ENCODE data around the gene ZNF451.

ZNF451 gene

DNA sequence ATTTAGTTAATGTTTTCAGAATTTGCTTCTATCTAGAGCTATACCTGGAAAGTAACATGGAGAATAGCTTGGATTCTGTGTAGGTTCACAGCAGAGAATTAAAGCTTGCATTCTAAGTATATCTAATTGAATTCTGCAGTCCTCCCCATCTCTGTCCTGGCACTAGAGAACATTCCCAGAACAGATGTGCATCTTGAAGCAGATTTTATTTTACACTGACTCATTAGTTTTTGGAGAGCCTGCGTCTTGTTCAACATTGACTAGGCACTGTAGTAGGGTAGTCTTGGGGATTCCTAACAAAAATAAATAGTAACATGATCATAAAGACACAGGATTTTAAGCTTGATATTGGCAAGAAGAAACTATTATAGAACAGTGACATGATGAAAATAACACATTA, 45.9 kb downstream of the ZNF451 start:
- no peak for TF ChIP-seq POLR2AphosphoS5 (IDR thresholded peaks at IDR 0.05; ENCODE audit: borderline replicate concordance, low read depth, low read length)
- no peak for TF ChIP-seq EZH2 (IDR thresholded peaks at IDR 0.05)
- TF ChIP-seq FOXP2 (optimal IDR thresholded peaks at IDR 0.05; ENCODE audit: control extremely low read depth, extremely low read length, insufficient read depth), result no peak
- no peak overlapping the region for H3K9ac ChIP-seq (ENCODE audit: insufficient read length)
- H3K27ac ChIP-seq, result no peak overlapping the region
- no peaks in the 10 kb centered on the region for H3K9me3 ChIP-seq (ENCODE audit: low read depth, low read length)
- DNase-seq (ENCODE audit: low read depth, low spot score), result no peak
- no peak overlapping the region for H3K4me3 ChIP-seq
- peaks cover 47% of the 10 kb centered on the region for H3K36me3 ChIP-seq (ENCODE audit: insufficient read depth, low read length)

DNA sequence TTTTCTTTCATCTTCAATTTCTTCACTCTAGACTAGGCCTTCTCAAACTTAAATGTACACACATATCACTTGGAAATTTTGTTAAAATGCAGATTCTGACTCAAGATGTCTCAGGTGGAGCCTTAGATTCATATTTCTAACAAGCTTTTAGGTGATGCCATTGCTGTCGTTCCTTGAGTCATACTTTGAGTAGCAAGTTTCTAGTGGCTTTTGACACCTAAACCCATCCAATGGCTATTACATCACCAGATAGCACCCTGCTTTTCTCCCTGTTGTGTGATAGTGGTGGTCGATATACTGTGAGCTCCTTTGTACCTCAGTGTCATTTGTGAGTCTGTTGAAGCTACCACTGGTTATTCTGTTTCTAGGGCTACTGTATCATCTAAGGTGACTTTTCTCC, 47.4 kb downstream of the ZNF451 start:
- TF ChIP-seq FOXP2 (optimal IDR thresholded peaks at IDR 0.05; ENCODE audit: control extremely low read depth, extremely low read length, insufficient read depth), result no peak
- TF ChIP-seq POLR2AphosphoS5 (IDR thresholded peaks at IDR 0.05; ENCODE audit: borderline replicate concordance, low read depth, low read length), result no peak
- no peak for TF ChIP-seq EZH2 (IDR thresholded peaks at IDR 0.05)
- H3K9me3 ChIP-seq (ENCODE audit: low read depth, low read length), result no peaks in the 10 kb centered on the region
- no peak overlapping the region for H3K9ac ChIP-seq (ENCODE audit: insufficient read length)
- peaks cover 62% of the 10 kb centered on the region for H3K36me3 ChIP-seq (ENCODE audit: insufficient read depth, low read length)
- no peak overlapping the region for H3K4me3 ChIP-seq
- no peak overlapping the region for H3K27ac ChIP-seq
- DNase-seq (ENCODE audit: low read depth, low spot score), result no peak

- Histone ChIP-seq H3K4me3 (no peak overlapping the region), H3K9me3 (ENCODE audit: low read depth, low read length) (no peaks in the 10 kb centered on the region), H3K36me3 (ENCODE audit: insufficient read depth, low read length) (peaks cover 67% of the 10 kb centered on the region), H3K27ac (no peak overlapping the region), H3K9ac (ENCODE audit: insufficient read length) (no peak overlapping the region)
- no peak for DNase-seq (ENCODE audit: low read depth, low spot score)
- TF ChIP-seq EZH2 (IDR thresholded peaks at IDR 0.05) (no peak), POLR2AphosphoS5 (IDR thresholded peaks at IDR 0.05; ENCODE audit: borderline replicate concordance, low read depth, low read length) (no peak), FOXP2 (optimal IDR thresholded peaks at IDR 0.05; ENCODE audit: control extremely low read depth, extremely low read length, insufficient read depth) (no peak)
These were observed 48.0 kb downstream of the ZNF451 start for GRCh38 chr6:57138026-57138425.

DNA sequence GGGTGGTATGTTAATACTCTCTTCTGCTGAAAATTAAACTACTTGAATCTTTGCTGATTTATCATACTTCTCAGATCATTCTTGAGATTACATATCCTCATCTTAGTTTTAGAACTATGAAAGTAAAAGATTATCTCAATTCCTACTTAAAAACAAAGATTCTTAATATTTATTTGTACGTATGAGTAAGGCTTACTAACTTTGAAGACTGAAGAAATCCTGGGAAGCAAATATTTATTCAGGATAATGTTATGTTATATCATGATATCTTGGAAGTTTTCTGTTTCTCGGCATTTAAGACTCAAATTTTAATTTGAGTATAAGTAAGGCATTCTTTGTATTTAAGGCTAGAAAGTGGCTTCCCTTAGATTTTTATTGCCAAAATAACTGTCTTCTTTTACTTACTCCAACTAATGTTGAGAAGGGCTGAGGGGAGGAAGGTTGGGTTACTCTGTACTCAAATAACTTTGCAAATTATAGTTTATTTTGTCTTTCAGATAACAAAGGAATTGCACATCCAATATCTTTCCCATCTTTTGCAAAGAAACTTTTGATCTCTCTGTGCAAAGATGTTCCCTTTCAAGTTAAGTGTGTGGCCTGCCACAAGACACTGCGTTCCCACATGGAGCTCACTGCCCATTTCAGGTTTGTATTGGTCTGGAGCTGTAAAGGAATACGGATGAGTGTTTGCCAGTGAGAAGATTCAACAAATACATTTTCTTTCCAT, 51.6 kb downstream of the ZNF451 start:
- Histone ChIP-seq H3K4me3 (no peak overlapping the region), H3K9ac (ENCODE audit: insufficient read length) (no peak overlapping the region), H3K36me3 (ENCODE audit: insufficient read depth, low read length) (peaks cover 56% of the 10 kb centered on the region), H3K27ac (no peak overlapping the region), H3K9me3 (ENCODE audit: low read depth, low read length) (no peaks in the 10 kb centered on the region; the same call in 1 of the 2 replicates)
- no peak for DNase-seq (ENCODE audit: low read depth, low spot score)
- no peak for TF ChIP-seq POLR2AphosphoS5 (IDR thresholded peaks at IDR 0.05; ENCODE audit: borderline replicate concordance, low read depth, low read length)
- TF ChIP-seq EZH2 (IDR thresholded peaks at IDR 0.05), result no peak
- TF ChIP-seq FOXP2 (optimal IDR thresholded peaks at IDR 0.05; ENCODE audit: control extremely low read depth, extremely low read length, insufficient read depth), result no peak

DNA sequence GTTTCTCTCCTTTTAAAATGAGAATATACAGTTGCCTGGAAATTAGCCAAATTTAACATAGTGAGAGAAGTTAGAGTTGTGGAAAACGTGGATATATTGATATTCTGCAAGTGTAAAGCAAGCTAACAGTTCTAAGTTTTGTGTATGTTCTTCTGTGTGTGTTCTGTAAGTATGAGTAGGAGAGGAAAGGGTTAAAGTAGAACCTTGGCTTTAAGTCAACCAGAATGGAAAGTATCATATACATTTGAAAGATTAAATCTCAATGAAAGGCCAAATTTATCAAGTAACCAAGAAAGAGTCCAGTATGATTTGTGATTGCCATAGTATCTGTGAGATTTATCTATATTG, 52.2 kb downstream of the ZNF451 start:
- Histone ChIP-seq H3K36me3 (ENCODE audit: insufficient read depth, low read length) (peaks cover 56% of the 10 kb centered on the region), H3K9ac (ENCODE audit: insufficient read length) (no peak overlapping the region), H3K9me3 (ENCODE audit: low read depth, low read length) (no peaks in the 10 kb centered on the region; the same call in 1 of the 2 replicates), H3K27ac (no peak overlapping the region), H3K4me3 (no peak overlapping the region)
- DNase-seq (ENCODE audit: low read depth, low spot score), result no peak
- TF ChIP-seq POLR2AphosphoS5 (IDR thresholded peaks at IDR 0.05; ENCODE audit: borderline replicate concordance, low read depth, low read length), result no peak
- TF ChIP-seq FOXP2 (optimal IDR thresholded peaks at IDR 0.05; ENCODE audit: control extremely low read depth, extremely low read length, insufficient read depth), result no peak

DNA sequence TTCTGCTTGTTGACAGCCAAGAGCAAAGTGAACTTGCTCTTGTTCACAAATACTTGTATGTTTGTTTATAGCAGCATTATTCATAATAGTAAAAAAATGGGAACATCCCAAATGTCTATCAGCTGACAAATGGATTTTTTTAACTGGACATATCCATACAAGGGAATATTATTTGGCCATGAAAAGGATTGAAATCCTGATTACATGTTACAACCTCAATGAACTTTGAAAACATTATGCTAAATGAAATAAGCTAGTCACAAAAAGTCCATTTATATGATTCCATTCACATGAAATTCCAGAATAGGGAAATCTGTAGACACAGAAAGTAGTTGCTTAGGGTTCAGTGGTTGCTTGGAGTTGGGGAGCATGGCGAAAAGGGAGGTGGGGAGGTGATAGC, 53.7 kb downstream of the ZNF451 start:
- no peak for DNase-seq (ENCODE audit: low read depth, low spot score)
- H3K4me3 ChIP-seq, result no peak overlapping the region
- H3K27ac ChIP-seq, result no peak overlapping the region
- TF ChIP-seq POLR2AphosphoS5 (IDR thresholded peaks at IDR 0.05; ENCODE audit: borderline replicate concordance, low read depth, low read length) (no peak), EZH2 (IDR thresholded peaks at IDR 0.05) (no peak), FOXP2 (optimal IDR thresholded peaks at IDR 0.05; ENCODE audit: control extremely low read depth, extremely low read length, insufficient read depth) (no peak)
- peaks cover 62% of the 10 kb centered on the region for H3K36me3 ChIP-seq (ENCODE audit: insufficient read depth, low read length)
- H3K9ac ChIP-seq (ENCODE audit: insufficient read length), result no peak overlapping the region
- no peaks in the 10 kb centered on the region; the same call in 1 of the 2 replicates for H3K9me3 ChIP-seq (ENCODE audit: low read depth, low read length)

- Histone ChIP-seq H3K9me3 (ENCODE audit: low read depth, low read length) (no peaks in the 10 kb centered on the region; the same call in 1 of the 2 replicates), H3K27ac (no peak overlapping the region), H3K9ac (ENCODE audit: insufficient read length) (no peak overlapping the region), H3K4me3 (no peak overlapping the region), H3K36me3 (ENCODE audit: insufficient read depth, low read length) (peaks cover 66% of the 10 kb centered on the region)
- no peak for DNase-seq (ENCODE audit: low read depth, low spot score)
- TF ChIP-seq FOXP2 (optimal IDR thresholded peaks at IDR 0.05; ENCODE audit: control extremely low read depth, extremely low read length, insufficient read depth), result no peak
- no peak for TF ChIP-seq EZH2 (IDR thresholded peaks at IDR 0.05)
- no peak for TF ChIP-seq POLR2AphosphoS5 (IDR thresholded peaks at IDR 0.05; ENCODE audit: borderline replicate concordance, low read depth, low read length)
These were observed 57.4 kb downstream of the ZNF451 start for GRCh38 chr6:57147401-57147800.

DNA sequence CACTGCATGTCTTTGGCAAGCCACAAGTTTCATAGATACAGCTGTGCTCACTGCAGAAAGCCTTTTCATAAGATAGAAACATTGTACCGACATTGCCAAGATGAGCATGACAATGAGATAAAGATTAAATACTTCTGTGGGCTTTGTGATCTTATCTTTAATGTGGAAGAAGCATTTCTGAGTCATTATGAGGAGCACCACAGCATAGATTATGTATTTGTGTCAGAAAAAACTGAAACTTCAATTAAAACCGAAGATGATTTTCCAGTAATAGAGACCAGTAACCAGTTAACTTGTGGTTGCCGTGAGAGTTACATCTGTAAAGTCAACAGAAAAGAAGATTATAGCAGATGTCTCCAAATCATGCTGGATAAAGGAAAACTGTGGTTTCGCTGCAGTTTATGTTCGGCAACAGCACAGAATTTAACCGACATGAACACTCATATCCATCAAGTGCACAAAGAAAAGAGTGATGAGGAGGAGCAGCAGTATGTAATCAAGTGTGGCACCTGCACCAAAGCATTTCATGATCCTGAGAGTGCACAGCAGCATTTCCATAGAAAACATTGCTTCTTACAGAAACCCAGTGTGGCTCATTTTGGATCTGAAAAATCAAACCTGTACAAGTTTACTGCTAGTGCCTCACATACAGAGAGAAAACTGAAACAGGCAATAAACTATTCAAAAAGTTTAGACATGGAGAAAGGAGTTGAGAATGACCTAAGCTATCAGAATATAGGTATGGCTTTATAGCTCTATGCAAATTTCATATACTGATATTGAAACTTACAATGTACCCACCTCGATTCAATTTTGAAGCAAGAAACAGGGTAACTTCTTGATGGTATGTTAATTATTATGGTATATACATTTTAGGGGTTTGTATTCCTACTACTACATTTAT, 58.2 kb downstream of the ZNF451 start:
- no peaks in the 10 kb centered on the region; the same call in 1 of the 2 replicates for H3K9me3 ChIP-seq (ENCODE audit: low read depth, low read length)
- no peak overlapping the region for H3K27ac ChIP-seq
- TF ChIP-seq FOXP2 (optimal IDR thresholded peaks at IDR 0.05; ENCODE audit: control extremely low read depth, extremely low read length, insufficient read depth), result no peak
- TF ChIP-seq EZH2 (IDR thresholded peaks at IDR 0.05), result no peak
- TF ChIP-seq POLR2AphosphoS5 (IDR thresholded peaks at IDR 0.05; ENCODE audit: borderline replicate concordance, low read depth, low read length), result no peak
- H3K36me3 ChIP-seq (ENCODE audit: insufficient read depth, low read length), result peaks cover 66% of the 10 kb centered on the region
- H3K9ac ChIP-seq (ENCODE audit: insufficient read length), result no peak overlapping the region
- no peak overlapping the region for H3K4me3 ChIP-seq
- no peak for DNase-seq (ENCODE audit: low read depth, low spot score)
